ENCODE data around the gene MAGEB1. TPM values are rescaled to one million over a fixed set of nuclear protein-coding genes. Genes with fewer than 3 reads are reported as not detected.

Gene MAGEB1, protein sequence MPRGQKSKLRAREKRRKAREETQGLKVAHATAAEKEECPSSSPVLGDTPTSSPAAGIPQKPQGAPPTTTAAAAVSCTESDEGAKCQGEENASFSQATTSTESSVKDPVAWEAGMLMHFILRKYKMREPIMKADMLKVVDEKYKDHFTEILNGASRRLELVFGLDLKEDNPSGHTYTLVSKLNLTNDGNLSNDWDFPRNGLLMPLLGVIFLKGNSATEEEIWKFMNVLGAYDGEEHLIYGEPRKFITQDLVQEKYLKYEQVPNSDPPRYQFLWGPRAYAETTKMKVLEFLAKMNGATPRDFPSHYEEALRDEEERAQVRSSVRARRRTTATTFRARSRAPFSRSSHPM
- total RNA-seq = not detected

- no peak for DNase-seq
Observed at GRCh38 chrX:30246769-30247489, at the start of gene MAGEB1. Gene MAGEB1, plus strand, starts transcription at chrX:30247146. Its CDS starts 3,348 bp downstream, at chrX:30250494.

DNA sequence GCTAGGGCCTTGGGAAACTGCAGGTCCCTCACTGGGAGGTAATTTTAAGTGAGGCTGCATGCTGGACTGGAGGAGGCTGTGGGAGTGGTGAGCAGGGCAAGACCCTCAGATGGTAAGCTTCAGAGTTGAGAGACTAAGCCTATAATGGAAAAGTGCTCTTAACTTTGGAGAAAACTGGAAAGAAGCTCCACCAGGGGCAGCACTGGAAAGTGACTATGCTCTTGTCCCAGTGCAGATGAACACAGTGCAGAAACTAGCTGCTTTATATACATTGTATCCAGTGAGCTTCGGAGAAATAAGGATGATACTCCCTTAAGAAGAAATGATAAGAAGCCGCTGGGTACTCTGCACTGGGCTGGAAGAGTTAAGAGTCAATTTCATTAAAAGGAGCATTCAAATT lies 34.8 kb upstream of the MAGEB1 start:
- DNase-seq = no peak

GRCh38 chrX:30215357-30215843 lies 31.5 kb upstream of the MAGEB1 start, which contains the start of gene MAGEB2:
Gene MAGEB2, plus strand, starts transcription at chrX:30215563. Its CDS starts 3,018 bp downstream, at chrX:30218581.
- no peak for DNase-seq

- no peak for DNase-seq
Observed at GRCh38 chrX:30217465-30217864, 29.5 kb upstream of the MAGEB1 start.

- DNase-seq = no peak
Observed at GRCh38 chrX:30219372-30219771, 27.6 kb upstream of the MAGEB1 start.

DNA sequence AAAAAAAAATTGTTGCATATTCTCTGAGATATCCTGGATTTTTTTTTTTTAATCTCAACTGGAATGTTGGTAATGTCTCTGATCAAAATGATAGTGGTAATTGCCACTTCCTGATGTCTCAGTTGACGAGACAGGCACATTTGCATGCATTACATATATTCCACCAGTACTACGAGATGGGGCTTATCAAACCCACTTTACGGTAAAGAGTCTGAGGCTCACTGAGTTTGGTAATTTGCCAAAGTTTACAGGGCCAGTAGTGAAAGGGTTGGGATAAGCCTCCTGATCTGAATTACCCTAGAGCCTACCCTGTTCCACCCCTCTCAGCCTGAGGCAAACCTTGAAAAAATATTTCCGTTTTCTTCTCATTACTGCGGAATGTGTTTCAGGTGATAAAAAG lies 26.3 kb upstream of the MAGEB1 start:
- no peak for DNase-seq

DNA sequence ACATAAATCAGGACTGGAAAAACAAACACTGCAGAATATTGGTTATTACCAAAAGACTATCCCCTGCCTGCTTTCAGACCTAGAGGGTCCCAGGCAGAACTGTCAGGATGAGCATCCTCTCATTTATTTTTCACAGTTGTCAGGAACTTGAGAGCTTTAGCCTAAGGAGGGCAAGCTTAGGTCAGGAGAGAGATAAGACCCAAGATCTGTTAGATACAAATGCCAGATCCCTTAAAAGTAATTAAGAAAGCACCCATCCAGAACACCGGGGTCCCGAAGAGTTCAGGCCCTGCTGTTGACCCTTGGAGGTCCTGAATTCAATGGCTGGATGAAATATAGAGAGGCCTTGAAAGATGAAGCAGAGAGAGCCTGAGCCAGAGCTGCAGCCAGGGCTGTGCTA lies 22.4 kb upstream of the MAGEB1 start:
- no peak for DNase-seq

DNA sequence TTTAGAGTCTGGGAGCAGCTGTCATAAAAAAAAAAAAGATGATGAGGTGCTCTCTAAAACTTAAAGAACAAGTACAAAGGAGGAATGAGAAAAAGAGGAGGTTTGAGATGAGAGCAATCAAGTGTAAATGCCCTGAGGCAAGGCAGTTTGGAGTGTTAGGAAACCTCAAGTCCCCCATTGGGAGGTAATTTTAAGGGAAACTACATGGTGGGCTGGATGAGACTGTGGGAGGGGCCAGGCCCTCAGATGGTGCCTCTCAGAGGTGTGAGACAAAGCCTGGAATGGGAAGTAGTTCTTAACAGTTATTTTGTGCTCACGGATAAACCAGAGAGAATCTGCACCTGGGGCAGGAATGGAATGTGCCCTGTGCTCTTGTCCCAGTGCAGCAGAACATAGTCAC lies 18.4 kb upstream of the MAGEB1 start:
- no peak for DNase-seq

DNA sequence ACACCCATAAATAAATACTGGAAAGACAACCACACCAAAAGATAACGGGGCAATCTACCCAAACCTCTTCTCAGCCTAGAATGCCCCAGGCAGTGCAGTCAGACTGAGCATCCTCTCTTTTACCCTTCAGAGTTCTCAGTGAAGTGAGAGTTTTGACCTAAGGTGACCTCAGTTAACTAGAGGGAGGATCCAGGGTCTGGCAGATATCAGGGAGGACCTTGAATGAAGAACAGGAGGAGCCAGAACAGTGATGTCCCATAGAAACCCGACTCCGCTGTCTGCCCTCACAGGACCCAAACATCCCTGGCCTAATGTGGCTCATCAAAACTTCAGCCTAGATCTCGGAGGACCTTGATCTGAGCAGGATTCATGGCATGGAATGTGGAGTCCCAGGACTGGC lies 16.6 kb upstream of the MAGEB1 start, which contains the start of gene MAGEB3:
TSS of gene MAGEB3 (plus strand) at position 263 of the 400 bp plus-strand sequence. CDS start 5,268 bp downstream, outside the sequence.
- no peak for DNase-seq

DNA sequence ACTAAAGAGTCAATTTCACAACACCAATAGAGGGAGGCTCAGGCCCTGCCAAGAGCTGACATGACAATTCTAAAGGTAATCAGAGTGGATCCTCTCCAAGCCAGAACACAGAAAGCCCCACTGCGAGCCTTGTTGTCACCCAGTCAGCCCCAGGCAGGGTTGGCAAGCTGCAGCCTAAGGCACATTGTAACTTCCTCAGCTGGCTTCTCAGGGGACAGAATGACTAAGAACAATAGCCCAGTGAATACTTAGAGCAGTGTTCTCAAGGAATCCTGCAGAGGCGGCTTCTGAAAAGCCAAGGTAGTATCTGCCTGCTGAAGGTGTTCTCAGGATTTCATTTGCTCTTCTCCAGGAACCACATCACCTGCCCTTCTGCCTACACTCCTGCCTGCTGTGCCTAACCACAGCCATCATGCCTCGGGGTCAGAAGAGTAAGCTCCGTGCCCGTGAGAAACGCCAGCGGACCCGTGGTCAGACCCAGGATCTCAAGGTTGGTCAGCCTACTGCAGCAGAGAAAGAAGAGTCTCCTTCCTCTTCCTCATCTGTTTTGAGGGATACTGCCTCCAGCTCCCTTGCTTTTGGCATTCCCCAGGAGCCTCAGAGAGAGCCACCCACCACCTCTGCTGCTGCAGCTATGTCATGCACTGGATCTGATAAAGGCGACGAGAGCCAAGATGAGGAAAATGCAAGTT lies 5.1 kb upstream of the MAGEB1 start, which contains the start of gene MAGEB4:
TSS of gene MAGEB4 (plus strand) at position 277 of the 692 bp plus-strand sequence. CDS start at position 413, 136 bp downstream.
- DNase-seq = no peak

DNA sequence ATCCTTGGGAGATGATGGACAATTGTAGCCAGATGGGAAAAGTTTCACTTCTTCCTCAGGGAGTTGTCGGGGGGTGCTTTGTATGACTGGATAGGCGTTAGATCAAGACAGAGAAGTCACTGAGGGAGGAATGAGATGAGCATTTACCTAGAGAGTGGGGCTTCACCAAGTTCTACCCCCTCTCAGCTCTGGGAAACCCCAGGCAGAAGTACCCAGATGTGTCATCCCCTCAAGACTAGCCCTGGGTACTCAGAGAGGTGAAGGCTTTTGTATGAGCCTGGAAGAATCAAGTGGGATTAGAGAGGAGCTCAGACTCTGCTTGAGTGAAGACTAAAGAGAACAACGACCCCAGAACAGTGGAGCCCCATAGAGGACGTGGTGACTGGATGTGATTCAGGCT lies 1.9 kb downstream of the MAGEB1 start:
- no peak for DNase-seq

GRCh38 chrX:30253257-30253656 lies 6.3 kb downstream of the MAGEB1 start:
- no peak for DNase-seq

DNA sequence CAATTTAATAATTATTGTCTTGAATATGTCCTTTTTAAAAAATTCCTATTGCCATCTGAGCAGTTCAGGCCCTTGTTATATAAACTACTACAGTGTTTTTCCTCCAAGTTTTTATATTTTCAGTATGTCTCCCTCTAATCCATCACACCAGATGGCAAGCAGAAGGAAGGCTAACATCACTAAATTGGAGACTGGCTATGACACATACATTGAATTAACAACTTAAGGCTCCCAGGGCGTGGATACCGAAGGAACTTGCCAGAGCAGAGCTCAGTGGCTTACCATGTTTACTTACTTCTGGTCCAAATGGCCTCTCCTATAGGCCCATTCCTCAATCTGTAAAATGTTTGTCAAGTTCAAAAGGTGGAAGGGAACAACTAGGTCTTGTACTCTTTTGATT lies 13.0 kb downstream of the MAGEB1 start:
- peak; percentile 43 for DNase-seq

- no peak for DNase-seq
Observed at GRCh38 chrX:30261012-30261411, 14.1 kb downstream of the MAGEB1 start.

- DNase-seq = no peak
Observed at GRCh38 chrX:30262763-30263162, 15.8 kb downstream of the MAGEB1 start.

- no peak for DNase-seq
Observed at GRCh38 chrX:30270639-30271038, 23.7 kb downstream of the MAGEB1 start.

DNA sequence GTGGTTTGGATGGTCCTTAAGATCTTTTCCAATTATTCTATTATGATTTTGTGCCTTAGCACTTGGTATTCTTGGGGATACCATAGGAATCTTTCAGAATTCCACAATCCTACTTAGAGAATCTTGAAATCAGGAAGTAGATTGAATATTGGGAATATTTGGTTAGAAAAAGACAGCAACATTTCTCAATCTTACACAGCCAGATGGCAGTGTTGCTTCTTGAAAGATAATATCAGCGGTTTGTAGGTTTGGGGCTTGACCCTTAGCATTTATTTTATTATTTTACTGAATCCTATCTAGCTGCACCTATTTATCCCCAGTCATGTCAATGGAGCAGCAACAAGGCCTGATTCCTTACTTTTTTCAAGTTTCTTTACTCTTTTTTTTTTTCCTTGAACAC lies 28.6 kb downstream of the MAGEB1 start:
- DNase-seq = no peak

DNA sequence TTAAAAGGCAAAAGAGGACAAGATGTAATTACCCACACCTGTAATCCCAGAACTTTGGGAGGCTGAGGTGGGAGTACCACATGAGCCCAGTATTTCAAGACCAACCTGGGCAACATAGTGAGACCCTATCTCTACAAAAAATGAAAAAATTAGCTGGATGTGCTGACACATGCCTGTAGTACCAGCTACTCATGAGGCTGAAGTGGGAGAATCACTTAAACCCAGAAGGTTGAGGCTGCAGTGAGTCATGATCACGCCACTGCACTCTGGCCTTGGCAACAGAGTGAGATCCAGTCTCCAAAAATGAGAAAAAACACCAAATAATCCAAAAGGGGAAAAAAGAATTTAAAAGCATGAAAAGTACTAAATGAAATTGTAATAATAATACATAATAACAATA lies 31.4 kb downstream of the MAGEB1 start:
- DNase-seq = no peak

- no peak for DNase-seq
Observed at GRCh38 chrX:30280428-30280827, 33.5 kb downstream of the MAGEB1 start.

- no peak for DNase-seq
Observed at GRCh38 chrX:30282527-30282926, 35.6 kb downstream of the MAGEB1 start.

- DNase-seq = no peak
Observed at GRCh38 chrX:30283456-30284200, 36.7 kb downstream of the MAGEB1 start.
